NOMO-1 treated with dmso at 0.1 percent for 144 hours (cell line): ENCODE data around the gene XPO4.
"Not testable (repeated sequence)": the region's sequence is repeated elsewhere in the genome, so short reads cannot be mapped to it uniquely, and the experiment has no call there.

ENCODE experiments used
- DNase-seq: peaks from one replicate; lab custom pipeline; 2025; ENCODE audit not compliant: unreplicated experiment; lab: John Stamatoyannopoulos, UW

XPO4 gene

DNA sequence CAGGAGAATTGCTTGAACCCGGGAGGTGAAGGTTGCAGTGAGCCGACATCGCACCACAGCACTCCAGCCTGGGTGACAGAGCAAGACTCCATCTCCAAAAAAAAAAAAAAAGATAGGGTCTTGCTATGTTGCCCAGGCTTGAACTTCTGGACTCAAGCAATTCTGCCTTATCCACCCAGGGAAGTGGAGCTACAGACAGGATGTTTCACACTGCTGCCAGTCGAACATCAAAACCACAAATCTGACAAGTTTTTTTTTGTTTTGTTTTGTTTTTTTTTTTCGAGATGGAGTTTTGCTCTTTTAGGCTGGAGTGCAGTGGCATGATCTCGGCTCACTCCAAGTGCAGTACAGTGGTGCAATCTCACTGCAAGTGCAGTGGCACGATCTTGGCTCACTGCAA is 10.8 kb downstream of the XPO4 start:
- DNase-seq: no peak

- no peak for DNase-seq
These were observed 11.5 kb downstream of the XPO4 start for GRCh38 chr13:20891034-20891433.

GRCh38 chr13:20890540-20890939 is 12.0 kb downstream of the XPO4 start:
- DNase-seq: not testable (repeated sequence)

DNA sequence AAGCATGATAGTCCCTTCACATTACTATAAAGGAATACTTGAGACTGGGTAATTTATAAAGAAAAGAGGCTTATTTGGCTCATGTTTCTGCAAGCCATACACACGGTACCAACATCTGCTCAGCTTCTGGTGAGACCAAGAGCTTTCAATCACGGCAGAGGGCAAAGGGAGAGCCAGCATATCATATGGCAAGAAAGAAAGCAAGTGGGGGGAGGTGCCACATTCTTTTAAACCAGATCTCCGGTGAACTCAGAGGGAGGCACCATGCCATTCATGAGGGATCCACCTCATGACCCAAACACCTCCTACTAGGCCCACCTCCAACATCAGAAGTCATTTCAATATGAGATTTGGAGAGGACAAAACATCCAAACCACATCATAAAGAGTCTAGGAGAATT is 20.3 kb downstream of the XPO4 start:
- no peak for DNase-seq

GRCh38 chr13:20877902-20878301 is 24.6 kb downstream of the XPO4 start:
- no peak for DNase-seq

DNA sequence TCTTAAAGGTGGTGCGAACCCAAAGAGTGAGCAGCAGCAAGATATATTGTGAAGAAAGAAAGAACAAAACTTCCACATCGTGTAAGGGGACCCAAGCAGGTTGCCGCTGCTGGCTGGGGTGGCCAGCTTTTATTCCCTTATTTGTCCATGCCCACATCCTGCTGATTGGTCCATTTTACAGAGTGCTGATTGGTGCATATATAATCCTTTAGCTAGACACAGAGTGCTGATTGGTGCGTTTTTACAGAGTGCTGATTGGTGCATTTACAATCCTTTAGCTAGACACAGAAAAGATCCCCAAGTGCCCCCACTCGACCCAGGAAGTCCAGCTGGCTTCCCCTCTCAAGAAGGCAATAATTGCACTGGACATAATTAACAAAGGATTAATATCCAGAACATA is 25.7 kb downstream of the XPO4 start:
- not testable (repeated sequence) for DNase-seq

DNA sequence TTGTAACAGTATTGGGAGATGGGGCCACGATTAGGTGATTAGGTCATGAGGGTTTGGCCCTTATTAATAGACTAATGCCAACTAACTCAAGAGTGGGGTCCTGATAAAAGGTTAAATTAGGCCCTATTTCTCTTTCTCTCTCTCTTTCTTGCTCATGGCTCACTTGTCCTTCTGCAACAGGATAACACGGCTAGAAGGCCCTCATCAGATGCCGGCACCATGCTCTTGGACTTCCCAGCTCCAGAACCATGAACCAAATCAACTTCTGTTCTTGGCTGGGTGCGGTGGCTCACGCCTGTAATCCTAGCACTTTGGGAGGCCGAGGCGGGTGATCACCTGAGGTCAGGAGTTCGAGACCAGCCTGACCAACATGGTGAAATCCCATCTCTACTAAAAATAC is 28.1 kb downstream of the XPO4 start:
- not testable (repeated sequence) for DNase-seq

DNA sequence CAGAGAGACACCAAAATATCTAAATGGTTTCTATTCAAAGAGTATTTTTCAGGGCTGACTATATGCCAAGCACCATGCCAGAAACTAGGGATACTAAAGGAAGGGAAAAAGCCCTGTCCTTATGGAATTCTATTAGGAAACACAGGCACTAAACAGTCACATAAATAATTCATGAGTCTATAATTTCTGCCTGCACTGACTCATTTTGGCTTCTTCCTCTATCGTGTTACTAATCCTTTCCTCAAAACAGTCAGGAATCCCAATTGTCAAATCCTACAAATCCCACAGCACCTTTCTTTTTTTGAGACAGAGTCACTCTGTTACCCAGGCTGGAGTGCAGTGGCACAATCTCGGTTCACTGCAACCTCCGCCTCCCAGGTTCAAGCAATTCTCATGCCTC is 29.2 kb downstream of the XPO4 start:
- no peak for DNase-seq

- DNase-seq: no peak
These were observed 31.7 kb downstream of the XPO4 start for GRCh38 chr13:20870829-20871228.

DNA sequence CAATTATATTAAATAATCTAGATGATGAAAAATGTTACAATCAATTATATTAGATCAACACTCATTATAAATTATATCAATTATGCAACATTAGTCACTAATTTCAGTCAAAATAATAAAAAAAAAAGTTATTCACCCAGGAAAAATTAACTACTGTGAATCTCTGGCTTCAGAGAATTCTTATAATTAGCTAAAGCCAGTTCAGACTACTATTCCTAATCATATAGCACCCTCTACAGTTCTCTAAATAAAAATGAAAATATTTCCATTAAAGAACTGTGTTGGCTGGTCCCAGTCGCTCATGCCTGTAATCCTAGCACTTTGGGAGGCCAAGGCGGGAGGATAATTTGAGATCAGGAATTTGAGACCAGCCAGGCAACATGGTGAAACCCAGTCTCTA is 33.0 kb downstream of the XPO4 start:
- DNase-seq: no peak

- no peak for DNase-seq
These were observed 35.1 kb downstream of the XPO4 start for GRCh38 chr13:20867408-20867807.

DNA sequence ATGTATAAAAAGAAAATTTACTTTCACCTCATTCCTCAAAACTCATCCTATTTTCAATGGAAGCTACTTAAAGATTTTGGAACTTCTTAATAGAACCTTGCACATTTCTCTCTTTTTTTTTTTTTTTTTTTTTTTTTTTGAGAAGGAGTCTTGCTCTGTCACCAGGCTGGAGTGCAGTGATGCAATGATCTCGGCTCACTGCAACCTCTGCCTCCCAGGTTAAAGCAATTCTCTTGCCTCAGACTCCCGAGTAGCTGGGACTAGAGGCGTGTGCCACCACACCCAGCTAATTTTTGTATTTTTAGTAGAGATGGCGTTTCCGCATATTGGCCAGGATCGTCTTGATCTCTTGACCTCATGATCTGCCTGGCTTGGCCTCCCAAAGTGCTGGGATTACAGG is 40.9 kb downstream of the XPO4 start:
- DNase-seq: not testable (repeated sequence)

DNA sequence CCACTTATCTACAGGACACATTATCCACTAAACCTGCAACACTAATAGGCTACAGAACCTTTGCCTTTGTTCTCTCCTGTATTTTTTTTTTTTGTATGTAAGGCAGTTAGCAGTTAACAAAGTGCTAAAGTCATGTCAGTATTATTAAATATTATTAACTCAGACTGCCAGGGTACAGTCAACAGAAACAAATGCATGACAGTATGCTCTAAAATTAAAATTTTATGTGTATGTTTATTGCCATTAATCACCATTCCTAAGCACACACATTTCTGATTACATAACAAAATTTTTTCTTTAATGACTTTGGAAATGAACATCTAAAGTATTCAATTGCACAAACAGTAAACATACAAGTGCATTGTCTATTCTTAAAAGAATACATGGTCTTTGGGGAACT is 41.7 kb downstream of the XPO4 start:
- no peak for DNase-seq

DNA sequence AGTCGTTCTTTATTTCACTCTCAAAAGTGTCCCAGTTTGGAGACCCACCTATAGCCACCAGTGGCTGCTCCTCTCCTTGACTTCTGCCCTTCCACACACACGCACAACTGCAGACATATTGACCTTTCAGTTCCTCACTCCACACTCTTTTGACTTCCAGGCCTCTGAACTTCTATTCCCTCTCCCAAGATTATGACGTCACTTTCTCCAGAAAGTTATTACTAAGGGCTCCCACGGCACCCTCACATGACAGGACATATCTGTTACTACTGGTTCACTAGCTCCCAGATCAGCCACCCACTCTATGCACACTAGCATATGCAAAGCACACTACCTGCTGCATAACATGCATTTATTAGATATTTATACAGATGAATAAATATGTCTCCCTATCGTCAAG is 45.9 kb downstream of the XPO4 start:
- no peak for DNase-seq

GRCh38 chr13:20851844-20852402 is 50.6 kb downstream of the XPO4 start:
- DNase-seq: no peak

DNA sequence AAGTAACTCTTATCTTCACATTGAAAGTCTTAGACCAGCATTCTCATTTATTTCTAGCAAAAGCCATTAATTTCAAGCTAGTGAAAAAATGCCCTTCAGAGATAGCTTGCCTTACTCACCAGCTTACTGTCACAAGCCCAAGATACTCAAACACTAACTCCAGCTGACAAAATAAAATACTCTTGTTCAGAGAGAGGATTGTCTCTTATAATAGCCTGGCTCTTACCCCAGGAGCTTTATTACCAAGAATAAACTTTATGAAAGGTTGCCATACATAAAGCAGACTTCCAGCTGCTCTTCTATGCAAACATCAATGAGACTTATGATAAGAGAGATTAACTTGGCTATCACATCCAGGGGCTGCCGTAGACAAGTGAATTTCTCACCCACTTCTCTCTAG is 53.6 kb downstream of the XPO4 start:
- DNase-seq: no peak

GRCh38 chr13:20848203-20848602 is 54.3 kb downstream of the XPO4 start:
- no peak for DNase-seq

GRCh38 chr13:20847296-20847695 is 55.2 kb downstream of the XPO4 start:
- DNase-seq: no peak

DNA sequence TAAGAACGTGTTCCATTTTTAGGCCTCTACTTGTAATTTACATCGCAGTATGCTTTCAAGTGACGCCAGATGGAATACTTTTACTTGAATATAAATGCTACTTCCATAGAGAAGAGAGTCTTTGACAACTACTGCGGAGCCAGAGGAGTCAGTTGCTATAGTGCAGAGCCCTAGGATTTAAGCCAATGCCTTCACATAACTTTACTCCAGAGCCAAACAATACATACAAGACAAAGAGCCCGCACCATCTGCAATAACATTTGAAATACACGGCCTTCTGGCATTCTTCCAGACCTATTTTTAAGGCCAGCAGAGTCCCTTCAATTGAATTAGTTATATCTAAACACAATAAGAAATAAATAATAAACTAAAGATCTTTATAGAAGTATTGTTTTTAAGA is 59.4 kb downstream of the XPO4 start:
- DNase-seq: no peak

GRCh38 chr13:20840568-20840967 is 62.0 kb downstream of the XPO4 start:
- DNase-seq: no peak

DNA sequence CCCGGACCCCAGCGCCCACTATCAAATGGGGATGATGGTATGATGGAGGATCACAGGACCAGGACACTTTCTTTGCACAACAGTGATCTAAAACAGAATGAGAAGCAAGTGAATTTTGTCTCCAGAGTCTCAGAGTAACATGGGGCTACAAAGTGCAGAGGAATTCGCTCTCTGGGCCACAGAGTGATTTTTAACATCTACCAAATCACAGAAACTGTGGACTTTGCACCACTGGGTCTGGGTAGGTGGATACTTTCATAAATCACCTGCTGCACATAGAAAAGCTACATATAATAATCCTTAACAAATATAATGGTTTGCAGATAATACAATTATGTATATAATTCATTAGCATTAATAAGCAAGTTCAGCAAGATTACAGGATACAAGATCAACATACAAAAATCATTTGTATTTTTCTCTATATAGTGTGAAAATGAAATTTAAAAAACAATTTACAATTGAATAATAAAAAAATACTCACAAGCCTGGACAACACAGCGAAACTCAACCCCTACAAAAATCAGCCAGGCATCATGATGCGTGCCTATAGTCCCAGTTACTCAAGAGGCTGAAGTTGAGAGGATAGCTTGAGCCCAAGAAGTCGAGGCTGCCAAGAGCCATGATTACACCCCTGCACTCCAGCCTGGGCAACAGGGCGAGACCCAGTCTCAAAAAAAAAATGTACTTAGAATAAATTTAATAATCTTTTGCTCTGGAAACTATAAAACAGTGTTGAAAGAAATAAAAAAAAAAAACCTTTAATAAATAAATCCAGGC is 68.5 kb downstream of the XPO4 start:
- no peak for DNase-seq

DNA sequence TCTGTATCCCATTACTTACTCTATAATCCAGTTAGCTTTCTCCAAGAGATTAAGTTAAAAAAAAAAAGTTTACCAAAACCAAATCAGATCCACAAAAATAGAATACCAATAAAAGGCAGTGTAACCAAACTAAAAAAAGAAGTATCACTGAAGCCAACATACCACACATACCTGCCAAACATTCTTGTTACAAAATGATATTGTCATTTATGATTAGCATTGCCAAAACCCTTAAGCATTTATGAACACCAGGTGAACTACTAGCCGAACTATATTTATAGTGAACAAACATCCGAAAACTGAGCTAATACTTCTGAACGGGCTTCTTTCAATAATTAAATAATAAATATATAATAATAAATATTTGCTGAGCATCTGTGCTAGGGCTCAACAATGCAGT is 69.7 kb downstream of the XPO4 start:
- DNase-seq: no peak

DNA sequence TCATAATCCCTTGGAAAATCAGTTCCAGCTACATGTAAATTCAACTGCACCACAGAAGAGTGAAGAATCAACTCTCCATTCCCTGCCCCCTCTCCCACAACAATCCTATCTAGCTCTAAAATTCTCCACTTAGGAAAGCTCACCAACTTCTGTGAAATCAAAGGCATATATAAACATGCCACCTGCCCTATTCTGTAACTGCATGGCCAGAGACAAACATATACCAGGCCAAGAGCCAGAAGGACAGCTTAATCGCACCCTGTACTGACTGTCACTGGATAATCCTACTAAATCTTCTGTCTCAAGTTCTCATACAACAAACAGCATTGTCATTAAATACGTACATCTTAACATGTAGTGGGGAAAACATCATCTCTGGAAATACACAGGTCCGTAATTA is 70.6 kb downstream of the XPO4 start:
- DNase-seq: no peak
